IMR-90 (cell line): ENCODE results near the gene UBE2G1. TPM values are rescaled to one million over a fixed set of nuclear protein-coding genes. Genes with fewer than 3 reads are reported as not detected.
A peak's percentile ranks its signal among the peaks of the same experiment; 100 is the strongest.

Experiments
- ATAC-seq: fragments of 200-7000 bp; cut with Tn5 transposase; 2 replicates; pipeline ENCODE4 v1.9.1; 2020; ENCODE audit warnings: low read depth, mild to moderate bottlenecking, moderate library complexity
- BruUV-seq: library from RNA; stranded (reverse); fragments of 400-500 nt; replicated peaks from 2 replicates; lab custom pipeline; 2021; lab: Mats Ljungman, UMichigan
- CTCF ChIA-PET: fragments of 300-600 bp; formaldehyde crosslinking; extraction: SDS; loops from one replicate; lab custom pipeline; 2021; ENCODE audit warnings: antibody characterized with exemption; lab: Yijun Ruan, JAX
- POLR2A ChIA-PET: fragments of 300-600 bp; sonication (Branson Sonifier 250); formaldehyde crosslinking; loops from one replicate; lab custom pipeline; 2022; ENCODE audit warnings: antibody characterized with exemption; ENCODE audit not compliant: unreplicated experiment; lab: Charles Lee
- DNase-seq: peaks from one replicate; pipeline ENCODE4 v3.0.0; 2013
- H2AFZ ChIP-seq: replicated peaks from 2 replicates; pipeline ENCODE3; 2013; ENCODE audit warnings: low read length, mild to moderate bottlenecking; ENCODE audit not compliant: poor library complexity
- H2AK5ac ChIP-seq: 2 replicates; pipeline ENCODE4 v1.6.1; 2013; ENCODE audit warnings: low read depth, low read length, inconsistent platforms
- H2AK9ac ChIP-seq: replicated peaks from 2 replicates; pipeline ENCODE3; 2013; ENCODE audit warnings: mild to moderate bottlenecking, low read depth, low read length, moderate library complexity; ENCODE audit not compliant: poor library complexity
- H2BK120ac ChIP-seq: 2 replicates; pipeline ENCODE4 v1.6.1; 2013; ENCODE audit warnings: low read depth, low read length, inconsistent platforms
- H2BK15ac ChIP-seq: 3 replicates; pipeline ENCODE4 v1.6.1; 2013; ENCODE audit warnings: low read depth, low read length, inconsistent platforms
- H2BK20ac ChIP-seq: 2 replicates; pipeline ENCODE4 v1.6.1; 2013; ENCODE audit warnings: low read depth, mild to moderate bottlenecking, inconsistent platforms, low read length, moderate library complexity
- H2BK5ac ChIP-seq: 2 replicates; pipeline ENCODE4 v1.6.1; 2013; ENCODE audit warnings: mild to moderate bottlenecking, low read depth, low read length, inconsistent platforms; ENCODE audit not compliant: poor library complexity, severe bottlenecking
- H3K14ac ChIP-seq: replicated peaks from 2 replicates; pipeline ENCODE4 v1.6.1; 2013; ENCODE audit warnings: low read depth, low read length, inconsistent platforms
- H3K18ac ChIP-seq: 2 replicates; pipeline ENCODE4 v1.6.1; 2013; ENCODE audit warnings: low read depth, low read length, control low read depth
- H3K23ac ChIP-seq: 2 replicates; pipeline ENCODE4 v1.6.1; 2013; ENCODE audit warnings: low read depth, low read length, inconsistent platforms
- H3K27ac ChIP-seq: 2 replicates; pipeline ENCODE4 v1.5.1; 2013; ENCODE audit warnings: mild to moderate bottlenecking, control low read depth, low read length; ENCODE audit not compliant: insufficient read depth
- H3K27me3 ChIP-seq: 2 replicates; pipeline ENCODE4 v1.6.1; 2013; ENCODE audit warnings: low read length; ENCODE audit not compliant: control insufficient read depth, insufficient read depth
- H3K36me3 ChIP-seq: 2 replicates; pipeline ENCODE4 v1.6.1; 2013; ENCODE audit warnings: low read length, mixed read lengths; ENCODE audit not compliant: control insufficient read depth, insufficient read depth
- H3K4ac ChIP-seq: 2 replicates; pipeline ENCODE4 v1.6.1; 2013; ENCODE audit warnings: low read depth, low read length, inconsistent platforms
- H3K4me1 ChIP-seq: 2 replicates; pipeline ENCODE4 v1.6.1; 2013; ENCODE audit warnings: low read length, mixed read lengths; ENCODE audit not compliant: control insufficient read depth, insufficient read depth
- H3K4me2 ChIP-seq: 2 replicates; pipeline ENCODE4 v1.6.1; 2013; ENCODE audit warnings: low read depth, mild to moderate bottlenecking, control low read depth, low read length, moderate library complexity
- H3K4me3 ChIP-seq: 2 replicates; pipeline ENCODE4 v1.5.1; 2013; ENCODE audit warnings: low read depth, mild to moderate bottlenecking, control low read depth, low read length, moderate library complexity; ENCODE audit not compliant: insufficient read depth
- H3K56ac ChIP-seq: 2 replicates; pipeline ENCODE4 v1.6.1; 2013; ENCODE audit warnings: low read length, inconsistent platforms; ENCODE audit not compliant: insufficient read depth; ENCODE audit errors: extremely low read depth
- H3K79me1 ChIP-seq, 2 experiments: 2 replicates each; pipeline ENCODE4 v1.6.1; 2013; ENCODE audit warnings: low read length in 2 of 2, inconsistent platforms in 1 of 2, low read depth in 1 of 2
- H3K9ac ChIP-seq: 2 replicates; pipeline ENCODE4 v1.6.1; 2013; ENCODE audit warnings: low read depth, low read length, control low read depth
- H3K9me1 ChIP-seq: 2 replicates; pipeline ENCODE4 v1.6.1; 2013; ENCODE audit warnings: low read length, inconsistent platforms; ENCODE audit not compliant: insufficient read depth
- H3K9me3 ChIP-seq: 2 replicates; pipeline ENCODE4 v1.6.1; 2013; ENCODE audit warnings: low read length; ENCODE audit not compliant: control insufficient read depth, insufficient read depth
- H4K20me1 ChIP-seq: 2 replicates; pipeline ENCODE4 v1.6.1; 2013; ENCODE audit warnings: low read length, inconsistent platforms; ENCODE audit not compliant: insufficient read depth
- H4K5ac ChIP-seq: 2 replicates; pipeline ENCODE4 v1.6.1; 2013; ENCODE audit warnings: mild to moderate bottlenecking, low read depth, low read length, control low read depth
- H4K8ac ChIP-seq, 2 experiments: 2 replicates each; pipeline ENCODE4 v1.6.1; 2013; ENCODE audit warnings: low read depth in 2 of 2, low read length in 2 of 2, control low read depth in 1 of 2, inconsistent platforms in 1 of 2
- H4K91ac ChIP-seq: 2 replicates; pipeline ENCODE4 v1.6.1; 2013; ENCODE audit warnings: low read depth, low read length, inconsistent platforms; ENCODE audit not compliant: insufficient read depth
- CEBPB ChIP-seq: IDR thresholded peaks from 2 replicates; pipeline ENCODE4 v1.6.1; 2012; ENCODE audit warnings: low read depth, low read length, improper control_type of control experiment
- MAZ ChIP-seq: IDR thresholded peaks from 2 replicates; pipeline ENCODE4 v1.6.1; 2012; ENCODE audit warnings: low read depth, mild to moderate bottlenecking, low read length, improper control_type of control experiment, moderate library complexity, borderline replicate concordance
- MXI1 ChIP-seq: IDR thresholded peaks from 2 replicates; pipeline ENCODE4 v1.6.1; 2012; ENCODE audit warnings: low read depth, mild to moderate bottlenecking, low read length, moderate library complexity, borderline replicate concordance
- NFE2L2 ChIP-seq: fragments of 150-350 bp; IDR thresholded peaks from 2 replicates; pipeline ENCODE4 v1.6.1; 2016; ENCODE audit warnings: low read depth, mild to moderate bottlenecking, low read length
- POLR2A ChIP-seq: IDR thresholded peaks from 2 replicates; pipeline ENCODE4 v1.6.1; 2012; ENCODE audit warnings: mild to moderate bottlenecking, low read depth, low read length
- RFX5 ChIP-seq: IDR thresholded peaks from 2 replicates; pipeline ENCODE4 v1.8.0; 2012; ENCODE audit warnings: low read depth, mild to moderate bottlenecking, low read length, moderate library complexity
- SMC3 ChIP-seq: fragments of 150-350 bp; IDR thresholded peaks from 2 replicates; pipeline ENCODE4 v1.6.1; 2016; ENCODE audit warnings: low read depth, mild to moderate bottlenecking, antibody characterized with exemption, low read length, moderate library complexity
- WGBS, 2 experiments: methylation state at CpG; one replicate each; pipeline versions ENCODE4 v1.1.5 to v1.1.7; 2013; ENCODE audit warnings: missing lambda C conversion rate in 2 of 2; ENCODE audit not compliant: insufficient read length in 1 of 2; ENCODE audit errors: extremely low coverage in 2 of 2; 5-methylcytosine and 5-hydroxymethylcytosine counted together
- dilution Hi-C: fragments of 300-500 bp; cut with HindIII; formaldehyde crosslinking; loops from one replicate; pipeline ENCODE4 v1.14.3; 2018; ENCODE audit warnings: low sequenced_read_pairs; ENCODE audit not compliant: unreplicated experiment
- in situ Hi-C: fragments of 300-500 bp; cut with MboI; formaldehyde crosslinking; loops from 3 replicates; pipeline ENCODE4 v1.14.3; 2019; ENCODE audit warnings: low sequenced_read_pairs, inconsistent platforms, mixed read lengths
- intact Hi-C: fragments of 100-400 bp; cut with micrococcal nuclease; formaldehyde crosslinking; loops from 2 replicates; pipeline ENCODE4 v1.10.0; 2022
- polyA plus RNA-seq, 3 experiments: library from polyadenylated mRNA; depleted of rRNA; stranded (reverse); fragments of >200 nt; gene quantifications; 2 replicates each; pipeline ENCODE4 v1.2.3, GENCODE V29; 2012; ENCODE audit warnings: low replicate concordance in 1 of 3
- total RNA-seq: library from RNA; depleted of rRNA; stranded (reverse); fragments of >200 nt; gene quantifications from 2 replicates; pipeline ENCODE4 v1.2.3, GENCODE V29; 2012
- TF ChIP-seq, protein P1 (sequence below): conservative IDR thresholded peaks from 2 replicates; pipeline ENCODE4 v1.5.1; 2012; ENCODE audit warnings: mild to moderate bottlenecking, low read depth, low read length, improper control_type of control experiment

UBE2G1 gene
- total and polyA plus RNA-seq, 2 of the 4 experiments (the other 2 are of a cell fraction) = 26.3 to 26.6 TPM

GRCh38 chr17:4263282-4264215 is 102.9 kb downstream of the UBE2G1 start, which contains the start of gene ANKFY1:
ANKFY1 (minus strand) TSS chr17:4263979; CDS start chr17:4263941, 38 bp downstream.
- peaks cover 4% of the 10 kb centered on the region for H3K4me1 ChIP-seq
- H4K20me1 ChIP-seq = peaks cover 34% of the 10 kb centered on the region; the same call in 1 of the 2 replicates
- H3K4me2 ChIP-seq = peak within 1 kb of the TSS; percentile 98
- H3K18ac ChIP-seq = peak within 1 kb of the TSS; percentile 30; the same call in 1 of the 2 replicates
- TF ChIP-seq, protein P1, sequence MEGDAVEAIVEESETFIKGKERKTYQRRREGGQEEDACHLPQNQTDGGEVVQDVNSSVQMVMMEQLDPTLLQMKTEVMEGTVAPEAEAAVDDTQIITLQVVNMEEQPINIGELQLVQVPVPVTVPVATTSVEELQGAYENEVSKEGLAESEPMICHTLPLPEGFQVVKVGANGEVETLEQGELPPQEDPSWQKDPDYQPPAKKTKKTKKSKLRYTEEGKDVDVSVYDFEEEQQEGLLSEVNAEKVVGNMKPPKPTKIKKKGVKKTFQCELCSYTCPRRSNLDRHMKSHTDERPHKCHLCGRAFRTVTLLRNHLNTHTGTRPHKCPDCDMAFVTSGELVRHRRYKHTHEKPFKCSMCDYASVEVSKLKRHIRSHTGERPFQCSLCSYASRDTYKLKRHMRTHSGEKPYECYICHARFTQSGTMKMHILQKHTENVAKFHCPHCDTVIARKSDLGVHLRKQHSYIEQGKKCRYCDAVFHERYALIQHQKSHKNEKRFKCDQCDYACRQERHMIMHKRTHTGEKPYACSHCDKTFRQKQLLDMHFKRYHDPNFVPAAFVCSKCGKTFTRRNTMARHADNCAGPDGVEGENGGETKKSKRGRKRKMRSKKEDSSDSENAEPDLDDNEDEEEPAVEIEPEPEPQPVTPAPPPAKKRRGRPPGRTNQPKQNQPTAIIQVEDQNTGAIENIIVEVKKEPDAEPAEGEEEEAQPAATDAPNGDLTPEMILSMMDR = peak; percentile 31; the same call in 1 of the 2 replicates
- TF ChIP-seq CEBPB = no peak
- no peak for TF ChIP-seq RFX5
- 0 out of 2 replicates have a peak, but pooled peaks have one; percentile 13 for TF ChIP-seq SMC3
- 0 out of 2 replicates have a peak, but pooled peaks have one; percentile 1 for TF ChIP-seq NFE2L2
- peak; percentile 27; the same call in 1 of the 2 replicates for TF ChIP-seq POLR2A
- TF ChIP-seq MXI1 = peak; percentile 35; the same call in 1 of the 2 replicates
- peak; percentile 62; the same call in 1 of the 2 replicates for TF ChIP-seq MAZ
- peak within 1 kb of the TSS; percentile 75 for H3K4me3 ChIP-seq
- peak within 1 kb of the TSS; percentile 97 for H2AK9ac ChIP-seq
- H3K9me1 ChIP-seq = peaks cover 19% of the 10 kb centered on the region; the same call in 1 of the 2 replicates
- peak within 1 kb of the TSS; percentile 57 for H4K5ac ChIP-seq
- H3K36me3 ChIP-seq = peaks cover 8% of the 10 kb centered on the region
- peak within 1 kb of the TSS; percentile 81 for H3K27ac ChIP-seq
- H3K9me3 ChIP-seq = peaks cover 3% of the 10 kb centered on the region
- H3K79me1 ChIP-seq = peaks cover 12 to 60% of the 10 kb centered on the region in 2 experiments; a peak in 3 of 4 replicates
- DNase-seq = peak; percentile 92
- BruUV-seq = no TSS peak
- H4K91ac ChIP-seq = peak within 1 kb of the TSS; percentile 91
- H2AK5ac ChIP-seq = peak within 1 kb of the TSS; percentile 92
- in situ Hi-C loops = no loop called here
- peak within 1 kb of the TSS; percentile 95 to 96 for H4K8ac ChIP-seq
- H3K4ac ChIP-seq = peak within 1 kb of the TSS; percentile 93
- peak within 1 kb of the TSS; percentile 72 for H2BK5ac ChIP-seq
- H2BK15ac ChIP-seq = peak within 1 kb of the TSS; percentile 53; the same call in 1 of the 3 replicates
- H3K14ac ChIP-seq = peak within 1 kb of the TSS; percentile 97
- no peak within 1 kb of the TSS for H2BK20ac ChIP-seq
- dilution Hi-C loops = no loop called here
- peak within 1 kb of the TSS; percentile 94 for H3K23ac ChIP-seq
- intact Hi-C loops = loop anchor here (5.0 kb wide), 1 partner anchor 46 kb away; no protein-coding TSS in a partner anchor
- peak; percentile 99 for ATAC-seq
- POLR2A ChIA-PET = interaction anchor here (0.6 kb wide), 1 partner anchor 78 kb away, joined by 3 read pairs; no protein-coding TSS in a partner anchor
- 0% methylated on average over 42 of the region's 85 CpGs; no CpG with 5 or more reads in 1 of the 2 experiments for WGBS, 2 experiments
- H2BK120ac ChIP-seq = peak within 1 kb of the TSS; percentile 48; the same call in 1 of the 2 replicates
- H3K9ac ChIP-seq = peak within 1 kb of the TSS; percentile 98
- H3K56ac ChIP-seq = peak within 1 kb of the TSS; percentile 96
- no peaks in the 10 kb centered on the region for H3K27me3 ChIP-seq
- peak within 1 kb of the TSS; percentile 92 for H2AFZ ChIP-seq
- CTCF ChIA-PET = interaction anchor here (0.7 kb wide), 1 partner anchor 123 kb away, joined by 3 read pairs; no protein-coding TSS in a partner anchor
